Testis (tissue), 2 donors: ENCODE results near the gene HOXA7.

Experiments
- POLR2A ChIP-seq: fragments of 450-650 bp; IDR thresholded peaks from one replicate; pipeline ENCODE4 v1.6.1; 2017; ENCODE audit warnings: antibody characterized with exemption, mild to moderate bottlenecking, moderate library complexity
- TF ChIP-seq, protein P1 (sequence below), 3 experiments: fragments of 450-650 bp in 2 of 3; fragments of 200-600 bp in 1 of 3; sonication (generic) in 1 of 3; IDR thresholded peaks; one replicate each; pipeline ENCODE4 v1.5.1; 2016 to 2019; ENCODE audit warnings: antibody characterized with exemption in 3 of 3, mild to moderate bottlenecking in 2 of 3, moderate library complexity in 1 of 3

DNA sequence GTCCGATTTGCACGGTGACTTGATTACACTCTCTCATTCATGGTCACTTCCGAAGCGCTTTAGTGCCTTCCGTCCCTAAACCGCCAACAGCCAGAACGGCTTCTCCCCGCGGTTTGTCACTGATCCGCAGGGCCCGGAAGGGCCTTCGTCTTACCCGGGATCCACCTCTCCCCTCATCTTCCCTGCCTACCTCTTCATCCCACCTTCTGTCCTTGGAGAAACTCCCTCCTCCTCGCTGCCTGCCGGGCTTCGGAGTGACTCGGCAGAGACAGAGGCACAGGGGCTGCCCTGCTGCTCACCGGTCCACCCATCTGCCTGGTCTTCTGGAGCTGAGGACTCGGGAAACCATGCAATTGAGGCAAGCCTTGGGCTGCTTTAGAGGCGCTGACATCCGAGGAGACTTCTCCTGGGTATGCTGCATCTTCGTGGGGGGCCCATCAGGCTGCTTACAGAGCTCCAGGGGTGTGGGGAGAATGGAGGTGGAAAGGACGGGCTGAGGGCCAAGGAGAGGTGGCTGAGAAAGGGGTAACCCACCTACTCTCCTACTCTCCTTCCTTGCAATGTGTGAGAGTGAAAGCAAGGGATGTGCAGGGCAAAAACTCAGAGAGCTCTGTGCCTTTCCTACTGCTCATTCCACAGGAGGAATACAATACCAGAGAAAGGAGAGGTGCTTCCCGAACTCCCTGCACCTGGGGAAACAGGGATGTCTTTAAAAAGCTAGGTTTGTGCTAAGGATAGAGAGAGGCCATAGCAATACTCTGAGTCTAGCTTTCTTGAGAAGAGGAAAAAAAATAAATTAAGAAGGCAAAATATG lies 29.6 kb upstream of the HOXA7 start:
- TF ChIP-seq, protein P1, sequence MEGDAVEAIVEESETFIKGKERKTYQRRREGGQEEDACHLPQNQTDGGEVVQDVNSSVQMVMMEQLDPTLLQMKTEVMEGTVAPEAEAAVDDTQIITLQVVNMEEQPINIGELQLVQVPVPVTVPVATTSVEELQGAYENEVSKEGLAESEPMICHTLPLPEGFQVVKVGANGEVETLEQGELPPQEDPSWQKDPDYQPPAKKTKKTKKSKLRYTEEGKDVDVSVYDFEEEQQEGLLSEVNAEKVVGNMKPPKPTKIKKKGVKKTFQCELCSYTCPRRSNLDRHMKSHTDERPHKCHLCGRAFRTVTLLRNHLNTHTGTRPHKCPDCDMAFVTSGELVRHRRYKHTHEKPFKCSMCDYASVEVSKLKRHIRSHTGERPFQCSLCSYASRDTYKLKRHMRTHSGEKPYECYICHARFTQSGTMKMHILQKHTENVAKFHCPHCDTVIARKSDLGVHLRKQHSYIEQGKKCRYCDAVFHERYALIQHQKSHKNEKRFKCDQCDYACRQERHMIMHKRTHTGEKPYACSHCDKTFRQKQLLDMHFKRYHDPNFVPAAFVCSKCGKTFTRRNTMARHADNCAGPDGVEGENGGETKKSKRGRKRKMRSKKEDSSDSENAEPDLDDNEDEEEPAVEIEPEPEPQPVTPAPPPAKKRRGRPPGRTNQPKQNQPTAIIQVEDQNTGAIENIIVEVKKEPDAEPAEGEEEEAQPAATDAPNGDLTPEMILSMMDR (IDR thresholded peaks at IDR 0.05), result no peak
- TF ChIP-seq POLR2A, result no peak
